ENCODE results near the gene PTPRN2. TPM values are rescaled to one million over a fixed set of nuclear protein-coding genes. Genes with fewer than 3 reads are reported as not detected.
"Not testable (repeated sequence)": the region's sequence is repeated elsewhere in the genome, so short reads cannot be mapped to it uniquely, and the experiment has no call there.

The PTPRN2 gene
- total and polyA plus RNA-seq, 2 donors (not counting 3 experiments of a cell fraction or from before 2014, with no cell fraction given) = 0.62 to 0.88 TPM

DNA sequence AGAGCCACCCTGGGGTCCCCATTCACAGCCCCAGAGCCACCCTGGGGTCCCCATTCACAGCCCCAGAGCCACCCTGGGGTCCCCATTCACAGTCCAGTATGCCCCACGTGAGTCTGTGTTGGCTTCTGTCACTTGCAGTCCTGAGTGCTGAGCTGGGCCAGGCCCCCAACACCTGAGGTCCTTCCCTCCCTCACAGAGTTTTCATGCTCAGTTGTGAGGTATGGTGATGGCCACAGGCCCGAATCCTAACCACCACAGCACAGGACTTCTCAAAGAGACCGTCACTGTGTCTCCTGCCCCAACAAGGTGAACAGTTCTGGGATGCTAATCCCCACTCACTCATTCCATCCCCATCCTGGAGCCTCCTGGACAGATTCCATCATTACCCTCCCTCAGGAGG, 239.2 kb downstream of the PTPRN2 start:
- Histone ChIP-seq H3K9me1 (replicated peaks; ENCODE audit: control insufficient read depth, extremely low read depth, insufficient read depth, low read length) (no peaks in the 10 kb centered on the region), H3K27ac (ENCODE audit: insufficient read depth, low read depth, low read length) (no peak overlapping the region), H3K4me3 (replicated peaks in 1 of 3; ENCODE audit: insufficient read depth in 1 of 3, low read depth in 1 of 3, low read length in 3 of 3) (no peak overlapping the region), H3K9ac (replicated peaks; ENCODE audit: extremely low read depth, insufficient read depth, low read length) (no peak overlapping the region), H3K4me2 (ENCODE audit: insufficient read depth, low read length) (no peak overlapping the region), H2AFZ (ENCODE audit: low read depth, low read length) (no peak overlapping the region), H4K20me1 (replicated peaks; ENCODE audit: control insufficient read depth, extremely low read depth, insufficient read depth, low read length) (no peaks in the 10 kb centered on the region), H3K36me3 (ENCODE audit: control insufficient read depth in 2 of 2, extremely low read depth in 1 of 2, insufficient read depth in 2 of 2, low read length in 2 of 2) (no peaks in the 10 kb centered on the region), H3K9me3 (replicated peaks; ENCODE audit: control insufficient read depth, insufficient read depth, low read length) (no peaks in the 10 kb centered on the region), H3K79me2 (ENCODE audit: control insufficient read depth, insufficient read depth, low read length) (no peaks in the 10 kb centered on the region), H3K27me3 (ENCODE audit: control insufficient read depth in 2 of 2, insufficient read depth in 2 of 2, low read length in 2 of 2) (no peaks in the 10 kb centered on the region), H3K4me1 (ENCODE audit: control insufficient read depth, extremely low read depth, insufficient read depth, low read length) (no peaks in the 10 kb centered on the region)
- DNase-seq (ENCODE audit: low read depth, low spot score) (no peak), FAIRE-seq (no peak)
- TF ChIP-seq EZH2 (IDR thresholded peaks at IDR 0.05; ENCODE audit: borderline replicate concordance, low read depth, low read length, severe bottlenecking) (no peak), MYC (IDR thresholded peaks at IDR 0.05; ENCODE audit: low read depth, low read length) (no peak)
- TF ChIP-seq, protein P1, sequence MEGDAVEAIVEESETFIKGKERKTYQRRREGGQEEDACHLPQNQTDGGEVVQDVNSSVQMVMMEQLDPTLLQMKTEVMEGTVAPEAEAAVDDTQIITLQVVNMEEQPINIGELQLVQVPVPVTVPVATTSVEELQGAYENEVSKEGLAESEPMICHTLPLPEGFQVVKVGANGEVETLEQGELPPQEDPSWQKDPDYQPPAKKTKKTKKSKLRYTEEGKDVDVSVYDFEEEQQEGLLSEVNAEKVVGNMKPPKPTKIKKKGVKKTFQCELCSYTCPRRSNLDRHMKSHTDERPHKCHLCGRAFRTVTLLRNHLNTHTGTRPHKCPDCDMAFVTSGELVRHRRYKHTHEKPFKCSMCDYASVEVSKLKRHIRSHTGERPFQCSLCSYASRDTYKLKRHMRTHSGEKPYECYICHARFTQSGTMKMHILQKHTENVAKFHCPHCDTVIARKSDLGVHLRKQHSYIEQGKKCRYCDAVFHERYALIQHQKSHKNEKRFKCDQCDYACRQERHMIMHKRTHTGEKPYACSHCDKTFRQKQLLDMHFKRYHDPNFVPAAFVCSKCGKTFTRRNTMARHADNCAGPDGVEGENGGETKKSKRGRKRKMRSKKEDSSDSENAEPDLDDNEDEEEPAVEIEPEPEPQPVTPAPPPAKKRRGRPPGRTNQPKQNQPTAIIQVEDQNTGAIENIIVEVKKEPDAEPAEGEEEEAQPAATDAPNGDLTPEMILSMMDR (IDR thresholded peaks at IDR 0.05; ENCODE audit: extremely low read depth in 1 of 2, insufficient read depth in 1 of 2, low read depth in 1 of 2, low read length in 2 of 2) = no peak
- TF ChIP-seq, protein P2, sequence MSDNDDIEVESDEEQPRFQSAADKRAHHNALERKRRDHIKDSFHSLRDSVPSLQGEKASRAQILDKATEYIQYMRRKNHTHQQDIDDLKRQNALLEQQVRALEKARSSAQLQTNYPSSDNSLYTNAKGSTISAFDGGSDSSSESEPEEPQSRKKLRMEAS (IDR thresholded peaks at IDR 0.05; ENCODE audit: insufficient read depth, insufficient read length) = no peak
- CTCF ChIA-PET = no interaction called here
- POLR2A ChIA-PET = no interaction called here
- BruUV-seq (replicated peaks) = no TSS peak
- intact Hi-C loops (cut with micrococcal nuclease) = no loop called here
- dilution Hi-C loops (cut with MboI; ENCODE audit: extremely low pct_ligation_motif_present, low sequenced_read_pairs) = no loop called here

DNA sequence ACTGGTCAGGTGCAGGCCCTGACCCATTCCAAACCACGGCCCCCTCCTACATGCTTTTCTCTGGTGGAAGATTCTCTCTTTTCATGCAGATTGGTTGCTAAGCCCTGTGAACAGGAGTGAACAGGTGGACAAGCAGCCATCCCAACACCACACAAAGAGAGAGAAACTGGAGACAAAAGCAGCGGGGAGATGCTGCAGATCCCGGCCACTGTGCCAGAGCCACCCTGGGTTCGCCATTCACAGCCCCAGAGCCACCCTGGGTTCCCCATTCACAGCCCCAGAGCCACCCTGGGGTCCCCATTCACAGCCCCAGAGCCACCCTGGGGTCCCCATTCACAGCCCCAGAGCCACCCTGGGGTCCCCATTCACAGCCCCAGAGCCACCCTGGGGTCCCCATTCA, 239.6 kb downstream of the PTPRN2 start:
- H3K4me1 ChIP-seq (ENCODE audit: control insufficient read depth, extremely low read depth, insufficient read depth, low read length); H3K36me3 ChIP-seq (ENCODE audit: control insufficient read depth in 2 of 2, extremely low read depth in 1 of 2, insufficient read depth in 2 of 2, low read length in 2 of 2); H4K20me1 ChIP-seq (replicated peaks; ENCODE audit: control insufficient read depth, extremely low read depth, insufficient read depth, low read length); H3K9ac ChIP-seq (replicated peaks; ENCODE audit: extremely low read depth, insufficient read depth, low read length); DNase-seq (ENCODE audit: low read depth, low spot score); CTCF ChIA-PET; H2AFZ ChIP-seq (ENCODE audit: low read depth, low read length); H3K9me1 ChIP-seq (replicated peaks; ENCODE audit: control insufficient read depth, extremely low read depth, insufficient read depth, low read length); H3K27me3 ChIP-seq (ENCODE audit: control insufficient read depth in 2 of 2, insufficient read depth in 2 of 2, low read length in 2 of 2); FAIRE-seq; H3K4me3 ChIP-seq (replicated peaks in 1 of 3; ENCODE audit: insufficient read depth in 1 of 3, low read depth in 1 of 3, low read length in 3 of 3); dilution Hi-C loops (cut with MboI; ENCODE audit: extremely low pct_ligation_motif_present, low sequenced_read_pairs); BruUV-seq (replicated peaks); POLR2A ChIA-PET; H3K79me2 ChIP-seq (ENCODE audit: control insufficient read depth, insufficient read depth, low read length); H3K9me3 ChIP-seq (replicated peaks; ENCODE audit: control insufficient read depth, insufficient read depth, low read length); H3K27ac ChIP-seq (ENCODE audit: insufficient read depth, low read depth, low read length); intact Hi-C loops (cut with micrococcal nuclease); H3K4me2 ChIP-seq (ENCODE audit: insufficient read depth, low read length): not testable (repeated sequence)

Data from endothelial cell of umbilical vein (primary cell).